T-helper 1 cell treated with Interleukin-12 subunit alpha and Interleukin-12 subunit beta and Interleukin-4 antibody, amounts not matched to agents 30 μg/mL and 1 μg/mL, for 36 hours (primary cell): ENCODE results near the gene ETV3.

Experiments
- H3K27ac Mint-ChIP-seq: one replicate; pipeline ENCODE4 v1.8.0; 2021; ENCODE audit warnings: mild to moderate bottlenecking, mixed read lengths
- H3K27me3 Mint-ChIP-seq: one replicate; pipeline ENCODE4 v1.8.0; 2021; ENCODE audit warnings: low read depth, mixed read lengths
- H3K36me3 Mint-ChIP-seq: one replicate; pipeline ENCODE4 v1.8.0; 2021; ENCODE audit warnings: low read depth, mixed read lengths
- H3K4me1 Mint-ChIP-seq: one replicate; pipeline ENCODE4 v1.8.0; 2021; ENCODE audit warnings: low read depth, mixed read lengths
- H3K4me3 Mint-ChIP-seq: one replicate; pipeline ENCODE4 v1.8.0; 2021; ENCODE audit warnings: mild to moderate bottlenecking, moderate library complexity, mixed read lengths
- H3K9me3 Mint-ChIP-seq: one replicate; pipeline ENCODE4 v1.8.0; 2021; ENCODE audit warnings: mixed read lengths

ETV3 gene

GRCh38 chr1:157137408-157138219 is 581 bp downstream of the ETV3 start:
- H3K27ac Mint-ChIP-seq = peak overlapping the region; percentile 89
- peaks cover 38% of the 10 kb centered on the region for H3K36me3 Mint-ChIP-seq
- no peaks in the 10 kb centered on the region for H3K9me3 Mint-ChIP-seq
- no peaks in the 10 kb centered on the region for H3K27me3 Mint-ChIP-seq
- H3K4me1 Mint-ChIP-seq = peaks cover 55% of the 10 kb centered on the region
- peak overlapping the region; percentile 94 for H3K4me3 Mint-ChIP-seq

- peaks cover 43% of the 10 kb centered on the region for H3K36me3 Mint-ChIP-seq
- H3K4me1 Mint-ChIP-seq = peaks cover 61% of the 10 kb centered on the region
Measured at GRCh38 chr1:157137046-157137407, 1.2 kb downstream of the ETV3 start.

GRCh38 chr1:157136133-157136532 is 2.1 kb downstream of the ETV3 start:
- H3K27me3 Mint-ChIP-seq = no peaks in the 10 kb centered on the region
- no peaks in the 10 kb centered on the region for H3K9me3 Mint-ChIP-seq
- H3K27ac Mint-ChIP-seq = peak overlapping the region; percentile 89
- peak overlapping the region; percentile 94 for H3K4me3 Mint-ChIP-seq
- peaks cover 52% of the 10 kb centered on the region for H3K36me3 Mint-ChIP-seq
- H3K4me1 Mint-ChIP-seq = peaks cover 70% of the 10 kb centered on the region

More at GRCh38 chr1:157137046-157137407, 1.2 kb downstream of the ETV3 start:
- Mint-ChIP-seq H3K9me3 (no peaks in the 10 kb centered on the region), H3K4me3 (peak overlapping the region; percentile 94), H3K27me3 (no peaks in the 10 kb centered on the region), H3K27ac (peak overlapping the region; percentile 89)

GRCh38 chr1:157135646-157136045 is 2.5 kb downstream of the ETV3 start:
- Mint-ChIP-seq H3K27ac (peak overlapping the region; percentile 65), H3K9me3 (no peaks in the 10 kb centered on the region), H3K4me1 (peaks cover 71% of the 10 kb centered on the region), H3K27me3 (no peaks in the 10 kb centered on the region), H3K4me3 (peak overlapping the region; percentile 94), H3K36me3 (peaks cover 56% of the 10 kb centered on the region)

GRCh38 chr1:157135070-157135469 is 3.1 kb downstream of the ETV3 start:
- Mint-ChIP-seq H3K27me3 (no peaks in the 10 kb centered on the region), H3K4me3 (peak overlapping the region; percentile 94), H3K27ac (peak overlapping the region; percentile 65), H3K9me3 (no peaks in the 10 kb centered on the region), H3K36me3 (peaks cover 59% of the 10 kb centered on the region), H3K4me1 (peaks cover 68% of the 10 kb centered on the region)

- H3K4me3 Mint-ChIP-seq = peak overlapping the region; percentile 43
- no peaks in the 10 kb centered on the region for H3K9me3 Mint-ChIP-seq
- peaks cover 59% of the 10 kb centered on the region for H3K36me3 Mint-ChIP-seq
- H3K27ac Mint-ChIP-seq = peak overlapping the region; percentile 52
- peaks cover 66% of the 10 kb centered on the region for H3K4me1 Mint-ChIP-seq
- H3K27me3 Mint-ChIP-seq = no peaks in the 10 kb centered on the region
Measured at GRCh38 chr1:157134442-157134841, 3.8 kb downstream of the ETV3 start.

- H3K4me3 Mint-ChIP-seq = peak overlapping the region; percentile 63
- peaks cover 61% of the 10 kb centered on the region for H3K4me1 Mint-ChIP-seq
- H3K27me3 Mint-ChIP-seq = no peaks in the 10 kb centered on the region
- peaks cover 63% of the 10 kb centered on the region for H3K36me3 Mint-ChIP-seq
- H3K9me3 Mint-ChIP-seq = no peaks in the 10 kb centered on the region
- H3K27ac Mint-ChIP-seq = peak overlapping the region; percentile 72
Measured at GRCh38 chr1:157133426-157133825, 4.8 kb downstream of the ETV3 start.

- Mint-ChIP-seq H3K9me3 (no peaks in the 10 kb centered on the region), H3K27ac (peak overlapping the region; percentile 72), H3K36me3 (peaks cover 68% of the 10 kb centered on the region), H3K4me1 (peaks cover 64% of the 10 kb centered on the region), H3K27me3 (no peaks in the 10 kb centered on the region), H3K4me3 (peak overlapping the region; percentile 58)
Measured at GRCh38 chr1:157132616-157133167, 5.5 kb downstream of the ETV3 start.

GRCh38 chr1:157132111-157132510 is 6.1 kb downstream of the ETV3 start:
- Mint-ChIP-seq H3K9me3 (no peaks in the 10 kb centered on the region), H3K36me3 (peaks cover 65% of the 10 kb centered on the region), H3K4me1 (peaks cover 61% of the 10 kb centered on the region), H3K27me3 (no peaks in the 10 kb centered on the region), H3K4me3 (peak overlapping the region; percentile 58), H3K27ac (peak overlapping the region; percentile 27)

GRCh38 chr1:157131281-157131680 is 6.9 kb downstream of the ETV3 start:
- H3K36me3 Mint-ChIP-seq = peaks cover 66% of the 10 kb centered on the region
- peaks cover 52% of the 10 kb centered on the region for H3K4me1 Mint-ChIP-seq
- H3K27ac Mint-ChIP-seq = peak overlapping the region; percentile 12
- no peaks in the 10 kb centered on the region for H3K27me3 Mint-ChIP-seq
- no peak overlapping the region for H3K4me3 Mint-ChIP-seq
- no peaks in the 10 kb centered on the region for H3K9me3 Mint-ChIP-seq

- H3K27ac Mint-ChIP-seq = no peak overlapping the region
- H3K4me1 Mint-ChIP-seq = peaks cover 28% of the 10 kb centered on the region
- H3K27me3 Mint-ChIP-seq = no peaks in the 10 kb centered on the region
- no peak overlapping the region for H3K4me3 Mint-ChIP-seq
- no peaks in the 10 kb centered on the region for H3K9me3 Mint-ChIP-seq
- peaks cover 47% of the 10 kb centered on the region for H3K36me3 Mint-ChIP-seq
Measured at GRCh38 chr1:157124855-157125254, 13.3 kb downstream of the ETV3 start.

- H3K36me3 Mint-ChIP-seq = peaks cover 21% of the 10 kb centered on the region
- H3K27ac Mint-ChIP-seq = no peak overlapping the region
- peaks cover 21% of the 10 kb centered on the region for H3K4me1 Mint-ChIP-seq
- no peak overlapping the region for H3K4me3 Mint-ChIP-seq
- no peaks in the 10 kb centered on the region for H3K9me3 Mint-ChIP-seq
- no peaks in the 10 kb centered on the region for H3K27me3 Mint-ChIP-seq
Measured at GRCh38 chr1:157119448-157119847, 18.7 kb downstream of the ETV3 start.

- Mint-ChIP-seq H3K27ac (no peak overlapping the region), H3K4me1 (peaks cover 17% of the 10 kb centered on the region), H3K9me3 (no peaks in the 10 kb centered on the region), H3K4me3 (no peak overlapping the region), H3K36me3 (peaks cover 17% of the 10 kb centered on the region), H3K27me3 (no peaks in the 10 kb centered on the region)
Measured at GRCh38 chr1:157119008-157119407, 19.2 kb downstream of the ETV3 start.

GRCh38 chr1:157117527-157118057 is 20.6 kb downstream of the ETV3 start:
- Mint-ChIP-seq H3K27me3 (no peaks in the 10 kb centered on the region), H3K36me3 (peaks cover 4% of the 10 kb centered on the region), H3K27ac (no peak overlapping the region), H3K4me3 (no peak overlapping the region), H3K4me1 (peaks cover 10% of the 10 kb centered on the region), H3K9me3 (no peaks in the 10 kb centered on the region)

GRCh38 chr1:157116737-157117103 is 21.5 kb downstream of the ETV3 start:
- H3K4me1 Mint-ChIP-seq = peaks cover 12% of the 10 kb centered on the region
- no peaks in the 10 kb centered on the region for H3K9me3 Mint-ChIP-seq
- peaks cover 4% of the 10 kb centered on the region for H3K27me3 Mint-ChIP-seq
- no peak overlapping the region for H3K4me3 Mint-ChIP-seq
- H3K36me3 Mint-ChIP-seq = peaks cover 4% of the 10 kb centered on the region
- peak overlapping the region; percentile 21 for H3K27ac Mint-ChIP-seq
